Right atrium auricular region (tissue), 2 donors: ENCODE measurements around the gene ETV3L. TPM values are rescaled to one million over a fixed set of nuclear protein-coding genes. Genes with fewer than 3 reads are reported as not detected.

Source experiments
- DNase-seq: peaks from one replicate; pipeline ENCODE4 v3.0.0-alpha.2; 2019; ENCODE audit warnings: low spot score
- H3K27ac ChIP-seq, 2 donors: fragments of 200-600 bp; sonication (generic); 1 replicate in 1 of 2; 2 replicates in 1 of 2; pipeline ENCODE4 v1.5.1; 2016 to 2019
- H3K27me3 ChIP-seq, 2 donors: fragments of 200-600 bp; sonication (generic); one replicate each; pipeline versions ENCODE4 v1.5.1 to v1.6.0; 2017 to 2019
- H3K36me3 ChIP-seq: fragments of 200-600 bp; sonication (generic); one replicate; pipeline ENCODE4 v1.5.1; 2016
- H3K4me1 ChIP-seq, 2 donors: fragments of 200-600 bp; sonication (generic); one replicate each; pipeline versions ENCODE4 v1.5.1 to v1.6.0; 2017 to 2019
- H3K4me3 ChIP-seq, 2 donors: fragments of 200-600 bp; sonication (generic); 1 replicate in 1 of 2; 2 replicates in 1 of 2; pipeline ENCODE4 v1.5.1; 2017 to 2019; ENCODE audit warnings: mild to moderate bottlenecking in 1 of 2, moderate library complexity in 1 of 2
- H3K9me3 ChIP-seq, 2 donors: fragments of 200-600 bp; sonication (generic); one replicate each; pipeline ENCODE4 v1.5.1; 2019
- CTCF ChIP-seq, 2 donors: fragments of 200-600 bp; sonication (generic); IDR thresholded peaks; one replicate each; pipeline ENCODE4 v1.5.1; 2019; ENCODE audit warnings: antibody characterized with exemption in 2 of 2
- total RNA-seq, 2 donors: library from RNA; depleted of rRNA; stranded (reverse); fragments of >200 nt; gene quantifications; one replicate each; pipeline ENCODE4 v1.1.0, GENCODE V29; 2016

Gene ETV3L
- total RNA-seq = not detected

DNA sequence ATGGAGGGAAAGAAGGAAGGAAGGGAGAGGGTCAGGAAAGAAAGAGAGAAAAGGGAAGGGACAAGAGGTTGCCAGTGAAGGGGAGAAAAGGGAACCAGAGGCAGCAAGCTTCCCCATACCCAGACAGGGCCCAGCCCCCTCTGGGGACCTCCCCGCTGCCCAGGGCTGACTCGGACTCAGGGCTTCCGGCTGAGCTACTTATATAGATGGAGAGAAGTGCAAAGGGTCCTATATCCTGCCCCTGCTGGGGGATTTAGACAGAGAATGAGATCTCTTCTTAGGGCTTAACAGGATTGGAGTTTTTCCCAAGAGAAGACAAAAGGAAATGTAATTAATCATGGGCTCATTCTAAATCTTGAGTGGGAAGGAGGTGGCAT is at the start of gene ETV3L:
ETV3L (minus strand) TSS at position 176 of the 377 bp plus-strand sequence. CDS start 285 bp downstream, outside the sequence.
- no peaks in the 10 kb centered on the region for H3K27me3 ChIP-seq
- TF ChIP-seq CTCF (IDR thresholded peaks at IDR 0.05) = no peak
- no peaks in the 10 kb centered on the region for H3K36me3 ChIP-seq
- H3K27ac ChIP-seq = no peak within 1 kb of the TSS
- no peak for DNase-seq
- no peaks in the 10 kb centered on the region for H3K4me1 ChIP-seq
- H3K9me3 ChIP-seq = no peaks in the 10 kb centered on the region
- H3K4me3 ChIP-seq = no peak within 1 kb of the TSS

- no peaks in the 10 kb centered on the region for H3K27me3 ChIP-seq
- H3K27ac ChIP-seq = no peak overlapping the region
- H3K4me3 ChIP-seq = no peak overlapping the region
- H3K36me3 ChIP-seq = no peaks in the 10 kb centered on the region
- no peak for DNase-seq
- no peaks in the 10 kb centered on the region for H3K9me3 ChIP-seq
- no peaks in the 10 kb centered on the region for H3K4me1 ChIP-seq
- TF ChIP-seq CTCF (IDR thresholded peaks at IDR 0.05) = no peak
These were observed 48.5 kb upstream of the ETV3L start for GRCh38 chr1:157147906-157148700.

DNA sequence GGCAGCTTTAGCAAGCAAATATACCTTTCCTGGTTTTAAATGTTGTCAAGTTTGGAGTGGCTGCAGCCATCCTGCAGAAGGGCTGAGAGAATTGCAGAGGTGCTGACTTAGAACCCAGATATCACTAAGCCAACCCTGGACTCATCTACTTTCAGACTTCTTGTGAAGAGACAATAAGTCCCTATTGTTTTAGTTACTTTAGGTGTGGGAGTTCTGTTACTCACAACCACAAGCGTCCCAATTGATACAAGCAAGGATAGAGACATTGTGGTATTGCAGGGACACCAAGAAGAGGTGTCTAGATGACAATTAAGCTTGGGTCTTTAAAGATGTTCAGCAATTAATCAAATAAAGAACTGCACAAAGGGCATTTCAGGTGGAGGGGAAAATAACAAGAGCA is 47.4 kb upstream of the ETV3L start:
- Histone ChIP-seq H3K4me1 (no peaks in the 10 kb centered on the region), H3K9me3 (no peaks in the 10 kb centered on the region), H3K27me3 (no peaks in the 10 kb centered on the region), H3K27ac (no peak overlapping the region), H3K36me3 (no peaks in the 10 kb centered on the region), H3K4me3 (no peak overlapping the region)
- DNase-seq = no peak
- no peak for TF ChIP-seq CTCF (IDR thresholded peaks at IDR 0.05)

DNA sequence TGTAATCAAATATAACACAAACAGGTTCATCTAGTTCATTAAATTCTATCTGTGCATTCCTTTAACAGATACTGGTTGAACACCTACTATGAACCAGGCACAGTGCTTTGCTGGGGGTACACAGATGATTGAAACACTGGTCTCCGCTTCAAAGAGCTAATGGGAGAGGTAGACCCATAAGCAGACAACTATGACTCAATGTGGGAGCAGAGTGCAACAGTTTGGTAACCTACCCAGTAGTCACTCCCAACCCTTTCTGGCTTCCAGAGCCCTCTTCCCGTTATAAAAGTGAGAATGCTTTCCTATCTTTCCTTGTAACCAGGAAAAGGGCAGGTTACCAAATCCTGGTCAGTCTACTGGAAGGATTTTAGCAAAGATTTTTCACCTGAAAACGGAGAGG is 46.6 kb upstream of the ETV3L start:
- Histone ChIP-seq H3K9me3 (no peaks in the 10 kb centered on the region), H3K4me3 (no peak overlapping the region), H3K27ac (no peak overlapping the region), H3K27me3 (no peaks in the 10 kb centered on the region), H3K4me1 (no peaks in the 10 kb centered on the region), H3K36me3 (no peaks in the 10 kb centered on the region)
- TF ChIP-seq CTCF (IDR thresholded peaks at IDR 0.05) = no peak
- no peak for DNase-seq

DNA sequence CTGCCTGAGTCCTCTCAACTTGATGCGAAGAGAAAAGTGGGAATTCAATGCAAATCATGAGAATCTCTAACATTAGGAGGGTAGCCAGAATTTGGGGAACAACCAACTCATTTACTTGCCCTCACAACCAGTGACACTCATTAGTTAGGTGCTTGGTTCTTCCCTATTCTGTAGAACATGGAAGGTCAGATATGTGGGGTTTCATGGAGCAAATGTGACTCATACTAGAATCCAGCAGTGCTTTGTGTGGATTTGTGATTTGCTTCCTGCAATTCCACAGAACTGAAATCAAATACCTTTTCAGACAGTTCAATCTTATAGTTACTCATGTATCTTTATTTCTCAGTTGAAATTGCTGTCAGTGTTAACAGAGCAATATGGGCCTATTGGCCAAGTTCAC is 45.5 kb upstream of the ETV3L start:
- H3K9me3 ChIP-seq = no peaks in the 10 kb centered on the region
- H3K4me1 ChIP-seq = no peaks in the 10 kb centered on the region
- no peaks in the 10 kb centered on the region for H3K27me3 ChIP-seq
- no peaks in the 10 kb centered on the region for H3K36me3 ChIP-seq
- TF ChIP-seq CTCF (IDR thresholded peaks at IDR 0.05) = no peak
- H3K27ac ChIP-seq = no peak overlapping the region
- no peak for DNase-seq
- no peak overlapping the region for H3K4me3 ChIP-seq

- H3K27me3 ChIP-seq = no peaks in the 10 kb centered on the region
- DNase-seq = no peak
- no peaks in the 10 kb centered on the region for H3K36me3 ChIP-seq
- no peak overlapping the region for H3K4me3 ChIP-seq
- no peak for TF ChIP-seq CTCF (IDR thresholded peaks at IDR 0.05)
- no peaks in the 10 kb centered on the region for H3K9me3 ChIP-seq
- H3K4me1 ChIP-seq = no peaks in the 10 kb centered on the region
- H3K27ac ChIP-seq = no peak overlapping the region
These were observed 44.9 kb upstream of the ETV3L start for GRCh38 chr1:157144509-157144908.
